ENCODE measurements around the gene SLC38A8.

The SLC38A8 gene

DNA sequence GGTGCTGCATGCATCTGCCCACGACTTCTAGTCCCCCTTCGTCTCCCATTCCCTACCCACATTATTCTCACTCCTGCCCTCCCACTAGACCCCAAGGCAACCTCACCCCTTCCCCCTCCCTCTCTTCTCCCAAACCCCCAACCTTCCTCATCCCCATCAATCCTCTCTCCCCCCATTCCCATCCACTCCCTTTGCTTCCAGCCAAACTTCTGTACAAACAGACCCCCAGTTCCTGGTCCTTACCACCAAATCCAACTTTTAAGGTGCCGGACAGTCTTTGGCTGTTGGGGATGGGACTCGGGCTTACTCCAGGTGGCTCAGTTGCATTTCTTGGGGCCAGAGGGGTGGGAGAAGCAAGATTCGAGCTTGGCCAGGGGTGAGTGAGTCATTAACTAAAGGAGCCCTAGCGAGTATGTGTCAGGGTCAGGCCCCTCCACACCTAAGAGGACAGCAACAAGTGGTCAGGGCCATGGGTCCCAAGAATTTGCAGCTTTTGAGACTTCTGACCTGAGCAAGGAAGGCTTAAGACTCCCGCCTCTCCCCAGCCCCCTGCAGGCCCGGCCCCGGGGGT is at the start of gene SLC38A8:
Gene SLC38A8 (minus strand): TSS at position 488 of the 571 bp plus-strand sequence. CDS start 638 bp downstream, outside the sequence.
- H3K4me3 ChIP-seq (ENCODE audit: low read depth, low read length), result no peak within 1 kb of the TSS
- no peak for DNase-seq (ENCODE audit: low read depth)
- TF ChIP-seq, protein P1, sequence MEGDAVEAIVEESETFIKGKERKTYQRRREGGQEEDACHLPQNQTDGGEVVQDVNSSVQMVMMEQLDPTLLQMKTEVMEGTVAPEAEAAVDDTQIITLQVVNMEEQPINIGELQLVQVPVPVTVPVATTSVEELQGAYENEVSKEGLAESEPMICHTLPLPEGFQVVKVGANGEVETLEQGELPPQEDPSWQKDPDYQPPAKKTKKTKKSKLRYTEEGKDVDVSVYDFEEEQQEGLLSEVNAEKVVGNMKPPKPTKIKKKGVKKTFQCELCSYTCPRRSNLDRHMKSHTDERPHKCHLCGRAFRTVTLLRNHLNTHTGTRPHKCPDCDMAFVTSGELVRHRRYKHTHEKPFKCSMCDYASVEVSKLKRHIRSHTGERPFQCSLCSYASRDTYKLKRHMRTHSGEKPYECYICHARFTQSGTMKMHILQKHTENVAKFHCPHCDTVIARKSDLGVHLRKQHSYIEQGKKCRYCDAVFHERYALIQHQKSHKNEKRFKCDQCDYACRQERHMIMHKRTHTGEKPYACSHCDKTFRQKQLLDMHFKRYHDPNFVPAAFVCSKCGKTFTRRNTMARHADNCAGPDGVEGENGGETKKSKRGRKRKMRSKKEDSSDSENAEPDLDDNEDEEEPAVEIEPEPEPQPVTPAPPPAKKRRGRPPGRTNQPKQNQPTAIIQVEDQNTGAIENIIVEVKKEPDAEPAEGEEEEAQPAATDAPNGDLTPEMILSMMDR (IDR thresholded peaks at IDR 0.05; ENCODE audit: control insufficient read depth, extremely low read depth, insufficient read depth), result no peak

DNA sequence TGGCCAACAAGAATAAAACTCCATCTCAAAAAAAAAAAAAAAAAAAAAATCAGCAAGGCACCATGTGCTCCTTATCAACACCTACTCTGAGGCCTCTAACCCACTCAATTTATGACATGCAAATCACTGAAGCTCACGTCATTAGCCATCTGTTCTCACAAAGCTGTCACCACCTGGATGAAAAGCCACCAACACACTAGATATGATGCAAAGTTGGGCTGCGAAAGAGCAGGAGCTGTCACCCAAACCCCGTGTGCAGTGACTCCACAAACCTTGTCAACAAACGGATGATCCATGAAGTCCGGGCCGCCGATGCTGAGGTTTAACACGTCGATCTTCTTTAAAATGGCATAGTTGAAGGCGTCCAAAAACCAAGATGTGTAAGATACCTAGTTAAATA is 48.9 kb upstream of the SLC38A8 start:
- TF ChIP-seq, protein P1 (IDR thresholded peaks at IDR 0.05; ENCODE audit: control insufficient read depth, extremely low read depth, insufficient read depth), result no peak
- H3K4me3 ChIP-seq (ENCODE audit: low read depth, low read length), result no peak overlapping the region
- no peak for DNase-seq (ENCODE audit: low read depth)

DNA sequence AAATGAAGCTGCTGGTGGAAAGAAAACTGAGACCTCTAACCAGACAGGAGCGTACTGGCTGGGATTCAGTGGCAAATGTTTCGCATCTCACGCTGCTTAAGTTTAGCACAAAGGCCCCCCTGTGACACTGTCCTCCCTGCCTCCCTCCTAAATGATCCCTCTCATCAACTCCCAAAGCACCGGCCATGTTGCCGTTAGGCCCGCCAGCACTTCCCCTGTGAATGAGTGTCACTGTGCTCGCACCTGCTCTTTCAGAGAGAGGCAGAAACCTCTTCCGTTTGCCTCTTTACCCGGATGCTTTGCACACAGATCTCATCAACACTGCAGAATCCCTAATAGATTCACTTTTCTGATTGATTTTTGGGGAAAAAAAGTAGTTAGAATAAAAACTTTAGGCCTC is 47.6 kb upstream of the SLC38A8 start:
- no peak for DNase-seq (ENCODE audit: low read depth)
- H3K4me3 ChIP-seq (ENCODE audit: low read depth, low read length), result no peak overlapping the region
- TF ChIP-seq, protein P1 (IDR thresholded peaks at IDR 0.05; ENCODE audit: control insufficient read depth, extremely low read depth, insufficient read depth), result no peak

DNA sequence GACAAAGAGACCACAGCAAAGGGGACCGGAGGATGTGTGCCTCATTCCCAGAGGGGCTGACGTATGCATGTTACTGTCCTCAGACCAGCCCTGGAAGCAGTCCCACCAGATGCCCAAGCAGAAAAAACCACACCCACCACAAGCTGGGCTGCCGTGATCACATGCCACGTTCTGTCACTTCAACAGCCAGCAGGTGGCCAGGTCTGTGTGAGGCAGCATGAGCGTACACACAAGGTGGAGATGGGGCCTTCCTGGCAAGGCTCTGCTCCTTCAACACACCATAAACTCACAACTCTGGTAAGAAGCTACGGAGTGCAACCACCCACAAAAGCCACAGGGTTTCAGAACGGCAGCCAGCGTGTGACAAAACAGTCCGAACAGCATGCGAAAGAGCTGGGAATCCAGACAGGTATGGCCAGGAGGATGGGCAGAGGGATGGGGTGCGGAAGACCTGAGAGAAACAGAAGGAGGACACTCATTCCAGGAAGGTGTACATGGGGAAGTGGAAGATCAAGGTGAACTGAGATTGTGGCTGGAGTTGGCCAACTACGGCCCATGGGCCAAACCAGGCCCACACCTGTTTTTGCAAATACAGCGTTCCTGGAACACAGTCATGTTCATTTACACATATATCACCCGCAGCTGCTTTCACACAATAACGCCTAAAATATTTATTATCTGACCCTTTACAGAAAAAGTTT is 46.2 kb upstream of the SLC38A8 start:
- TF ChIP-seq, protein P1 (IDR thresholded peaks at IDR 0.05; ENCODE audit: control insufficient read depth, extremely low read depth, insufficient read depth), result no peak
- no peak overlapping the region for H3K4me3 ChIP-seq (ENCODE audit: low read depth, low read length)
- DNase-seq (ENCODE audit: low read depth), result no peak

DNA sequence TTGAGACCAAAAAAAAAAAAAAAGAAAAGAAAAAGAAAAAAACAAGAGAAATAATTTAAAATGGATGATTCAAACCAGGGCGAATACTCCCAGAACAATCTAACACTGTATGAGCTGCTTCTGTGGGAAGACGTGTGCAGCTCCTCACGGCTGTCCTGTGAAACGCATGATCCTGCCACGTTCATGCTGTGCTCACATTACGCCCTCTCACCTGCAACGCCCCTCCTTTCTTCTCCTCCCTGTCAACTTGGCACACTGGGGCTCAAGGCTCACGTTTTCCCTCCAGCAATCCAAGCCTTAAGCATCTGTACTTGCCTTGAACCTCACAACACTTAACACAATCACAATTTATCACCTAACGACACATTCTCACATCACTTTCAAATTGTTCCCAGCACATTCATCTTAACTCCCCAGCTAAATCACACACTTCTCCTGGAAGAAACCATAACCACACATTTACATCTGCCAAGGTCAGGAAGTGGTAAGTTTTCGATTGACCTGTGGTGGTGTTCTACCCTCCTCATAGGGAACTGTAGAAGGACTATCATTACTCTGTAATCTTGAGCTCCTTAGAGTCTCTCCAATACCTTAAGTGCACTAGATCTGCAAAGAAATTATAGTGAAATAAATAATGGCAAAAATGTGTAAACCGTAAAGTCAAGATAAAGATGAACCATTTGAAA is 45.0 kb upstream of the SLC38A8 start:
- TF ChIP-seq, protein P1 (IDR thresholded peaks at IDR 0.05; ENCODE audit: control insufficient read depth, extremely low read depth, insufficient read depth), result no peak
- H3K4me3 ChIP-seq (ENCODE audit: low read depth, low read length), result no peak overlapping the region
- DNase-seq (ENCODE audit: low read depth), result no peak

DNA sequence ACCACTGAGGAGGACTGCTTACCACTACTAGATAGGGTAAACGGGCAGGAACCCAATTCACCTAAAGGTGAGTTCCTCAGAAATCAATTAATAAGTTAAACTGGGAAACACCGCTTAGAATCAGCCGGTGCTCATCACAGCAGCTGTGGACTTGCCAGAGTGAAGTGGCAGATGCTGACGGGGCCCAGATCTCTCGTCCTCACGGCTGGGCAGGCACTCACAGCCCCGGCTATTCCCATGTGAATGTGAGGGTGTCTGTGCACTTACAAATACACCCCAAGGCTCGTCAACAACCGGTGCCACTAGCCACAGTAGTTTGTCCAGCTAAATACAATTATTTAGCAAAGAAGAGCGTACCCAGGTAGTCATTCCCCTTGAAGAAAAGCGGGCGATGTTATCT is 44.4 kb upstream of the SLC38A8 start:
- TF ChIP-seq, protein P1 (IDR thresholded peaks at IDR 0.05; ENCODE audit: control insufficient read depth, extremely low read depth, insufficient read depth), result no peak
- DNase-seq (ENCODE audit: low read depth), result no peak

More for the DNA sequence above, 44.4 kb upstream of the SLC38A8 start:
- no peak overlapping the region for H3K4me3 ChIP-seq (ENCODE audit: low read depth, low read length)
